NCI-H2227 treated with DMSO at 0.1 percent for 48 hours (cell line): ENCODE data around the gene PALMD.

Source experiments
- DNase-seq: peaks from one replicate; lab custom pipeline; 2025; lab: John Stamatoyannopoulos, UW

PALMD gene

GRCh38 chr1:99696616-99697015 is 50.7 kb downstream of the PALMD start:
- DNase-seq = no peak

- no peak for DNase-seq
These were observed 51.7 kb downstream of the PALMD start for GRCh38 chr1:99697580-99697979.

GRCh38 chr1:99700020-99700419 is 54.1 kb downstream of the PALMD start:
- DNase-seq = no peak

- DNase-seq = no peak
These were observed 56.3 kb downstream of the PALMD start for GRCh38 chr1:99702221-99702620.

GRCh38 chr1:99704356-99704816 is 58.5 kb downstream of the PALMD start:
- peak; percentile 43 for DNase-seq

- DNase-seq = no peak
These were observed 59.5 kb downstream of the PALMD start for GRCh38 chr1:99705385-99705784.

GRCh38 chr1:99707535-99708142 is 61.7 kb downstream of the PALMD start:
- DNase-seq = peak; percentile 62

- no peak for DNase-seq
These were observed 65.1 kb downstream of the PALMD start for GRCh38 chr1:99710994-99711393.

- DNase-seq = no peak
These were observed 67.1 kb downstream of the PALMD start for GRCh38 chr1:99713006-99713405.

GRCh38 chr1:99717005-99717404 is 71.1 kb downstream of the PALMD start:
- DNase-seq = no peak

GRCh38 chr1:99723251-99723650 is 77.3 kb downstream of the PALMD start:
- DNase-seq = no peak

- no peak for DNase-seq
These were observed 80.1 kb downstream of the PALMD start for GRCh38 chr1:99725996-99726395.

- DNase-seq = no peak
These were observed 80.5 kb downstream of the PALMD start for GRCh38 chr1:99726407-99726806.

GRCh38 chr1:99726818-99727217 is 80.9 kb downstream of the PALMD start:
- no peak for DNase-seq

- no peak for DNase-seq
These were observed 81.8 kb downstream of the PALMD start for GRCh38 chr1:99727575-99728185.

GRCh38 chr1:99728494-99729235 is 82.8 kb downstream of the PALMD start:
- DNase-seq = no peak

GRCh38 chr1:99731384-99731783 is 85.5 kb downstream of the PALMD start:
- no peak for DNase-seq

GRCh38 chr1:99735852-99736251 is 89.9 kb downstream of the PALMD start:
- no peak for DNase-seq

GRCh38 chr1:99737016-99737415 is 91.1 kb downstream of the PALMD start:
- DNase-seq = peak; percentile 36

GRCh38 chr1:99738858-99739465 is 93.0 kb downstream of the PALMD start:
- no peak for DNase-seq

- no peak for DNase-seq
These were observed 94.2 kb downstream of the PALMD start for GRCh38 chr1:99740141-99740540.
